ENCODE measurements around the gene NANOS1. TPM values are rescaled to one million over a fixed set of nuclear protein-coding genes. Genes with fewer than 3 reads are reported as not detected.

Gene NANOS1
- total and polyA plus RNA-seq, 3 donors from 2014 or later: 2.5 to 4.4 (median 3.8) TPM

DNA sequence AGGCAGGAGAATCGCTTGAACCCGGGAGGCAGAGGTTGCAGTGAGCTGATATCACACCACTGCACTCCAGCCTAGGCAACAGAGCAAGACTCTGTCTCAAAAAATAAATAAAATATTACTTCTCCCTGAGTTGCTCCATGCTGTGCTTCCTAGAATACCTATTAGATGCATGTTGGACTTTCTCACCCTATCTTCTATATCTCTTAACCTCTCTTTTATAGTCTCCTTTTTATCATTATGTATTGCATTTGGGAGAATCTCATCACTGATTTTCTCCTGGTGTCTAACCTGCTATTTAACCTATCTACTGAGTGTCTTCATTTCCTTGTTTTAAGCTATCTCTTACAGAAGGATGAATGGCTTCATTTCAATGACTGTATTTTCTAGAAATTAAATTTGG, 32.1 kb upstream of the NANOS1 start:
- no peak for DNase-seq
- Histone ChIP-seq H3K36me3 (ENCODE audit: low read depth, missing control alignments) (no peaks in the 10 kb centered on the region), H3K27ac (no peak overlapping the region), H3K27me3 (no peaks in the 10 kb centered on the region), H3K4me1 (no peaks in the 10 kb centered on the region), H3K4me3 (no peak overlapping the region), H3K9me3 (no peaks in the 10 kb centered on the region)
- intact Hi-C loops (cut with DNase I; ENCODE audit: low total_unique reads): no loop called here
- TF ChIP-seq POLR2A (IDR thresholded peaks at IDR 0.05): no peak
- no peak for TF ChIP-seq CTCF (IDR thresholded peaks at IDR 0.05)
- WGBS, 2 donors: 95 to 97% methylated on average over 2 of the region's 2 CpGs

DNA sequence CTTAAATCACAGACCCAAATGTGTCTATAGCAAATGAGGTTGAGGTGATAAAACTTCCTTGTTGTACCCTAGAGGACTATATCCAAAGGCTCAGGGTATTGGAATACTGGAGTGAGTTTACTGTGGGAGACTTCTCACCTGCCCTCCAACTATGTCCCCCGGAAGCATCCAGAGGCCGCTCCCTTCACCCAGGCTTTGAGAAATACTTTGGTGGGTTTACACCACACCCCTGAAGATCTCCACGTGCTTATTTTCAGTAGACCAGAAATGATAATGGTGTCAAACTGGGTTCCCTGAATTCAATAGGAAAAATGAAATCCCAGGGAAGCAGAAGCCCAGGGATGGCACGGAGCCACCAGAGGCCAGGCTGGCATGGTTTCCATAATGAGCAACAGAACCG, 31.3 kb upstream of the NANOS1 start:
- no peaks in the 10 kb centered on the region for H3K27me3 ChIP-seq
- TF ChIP-seq POLR2A (IDR thresholded peaks at IDR 0.05) (no peak), CTCF (IDR thresholded peaks at IDR 0.05) (no peak)
- H3K9me3 ChIP-seq: no peaks in the 10 kb centered on the region
- DNase-seq: no peak
- intact Hi-C loops (cut with DNase I; ENCODE audit: low total_unique reads): no loop called here
- no peaks in the 10 kb centered on the region for H3K36me3 ChIP-seq (ENCODE audit: low read depth, missing control alignments)
- H3K27ac ChIP-seq: no peak overlapping the region
- H3K4me3 ChIP-seq: no peak overlapping the region
- H3K4me1 ChIP-seq: no peaks in the 10 kb centered on the region
- WGBS, 2 donors: 84 to 87% methylated on average over 5 of the region's 5 CpGs

- no peaks in the 10 kb centered on the region for H3K36me3 ChIP-seq (ENCODE audit: low read depth, missing control alignments)
- no peaks in the 10 kb centered on the region for H3K9me3 ChIP-seq
- DNase-seq: no peak
- intact Hi-C loops (cut with DNase I; ENCODE audit: low total_unique reads): no loop called here
- no peaks in the 10 kb centered on the region for H3K4me1 ChIP-seq
- no peak overlapping the region for H3K27ac ChIP-seq
- 85 to 95% methylated on average over 6 to 10 of the region's 10 CpGs for WGBS, 2 donors
- no peak overlapping the region for H3K4me3 ChIP-seq
- no peaks in the 10 kb centered on the region for H3K27me3 ChIP-seq
- TF ChIP-seq CTCF (IDR thresholded peaks at IDR 0.05): no peak
- no peak for TF ChIP-seq POLR2A (IDR thresholded peaks at IDR 0.05)
These were observed 27.6 kb upstream of the NANOS1 start for GRCh38 chr10:119001717-119002500.

GRCh38 chr10:119003572-119004289, 25.8 kb upstream of the NANOS1 start:
- Histone ChIP-seq H3K9me3 (no peaks in the 10 kb centered on the region), H3K4me3 (no peak overlapping the region), H3K4me1 (no peaks in the 10 kb centered on the region), H3K27me3 (no peaks in the 10 kb centered on the region), H3K27ac (no peak overlapping the region), H3K36me3 (ENCODE audit: low read depth, missing control alignments) (no peaks in the 10 kb centered on the region)
- 71 to 80% methylated on average over 1 to 7 of the region's 7 CpGs for WGBS, 2 donors
- intact Hi-C loops (cut with DNase I; ENCODE audit: low total_unique reads): no loop called here
- DNase-seq: no peak
- TF ChIP-seq POLR2A (IDR thresholded peaks at IDR 0.05) (no peak), CTCF (IDR thresholded peaks at IDR 0.05) (no peak)
